ENCODE measurements around the gene TMEM123. TPM values are rescaled to one million over a fixed set of nuclear protein-coding genes. Genes with fewer than 3 reads are reported as not detected.
A peak's percentile ranks its signal among the peaks of the same experiment; 100 is the strongest.

TMEM123 gene
- total RNA-seq, 6 experiments from 2014 or later = 128 to 197 (median 161) TPM

- H3K27me3 Mint-ChIP-seq (ENCODE audit: insufficient read depth) = no peaks in the 10 kb centered on the region; the same call in none of the 2 replicates
- DNase-seq = no peak
- H3K4me1 Mint-ChIP-seq (ENCODE audit: low read depth) = peaks cover 30% of the 10 kb centered on the region
- H3K9me3 Mint-ChIP-seq = peaks cover 10% of the 10 kb centered on the region
- H3K27ac Mint-ChIP-seq = no peak overlapping the region
- H3K36me3 Mint-ChIP-seq (ENCODE audit: low read depth) = peaks cover 37% of the 10 kb centered on the region
- no peak overlapping the region for H3K4me3 Mint-ChIP-seq
- TF ChIP-seq CTCF (IDR thresholded peaks at IDR 0.05) = no peak
These were observed 38.0 kb downstream of the TMEM123 start for GRCh38 chr11:102414559-102414958.

GRCh38 chr11:102413497-102413896 lies 39.1 kb downstream of the TMEM123 start:
- no peak for DNase-seq
- no peaks in the 10 kb centered on the region; the same call in none of the 2 replicates for H3K27me3 Mint-ChIP-seq (ENCODE audit: insufficient read depth)
- no peak overlapping the region for H3K4me3 Mint-ChIP-seq
- peaks cover 10% of the 10 kb centered on the region for H3K9me3 Mint-ChIP-seq
- H3K4me1 Mint-ChIP-seq (ENCODE audit: low read depth) = peaks cover 30% of the 10 kb centered on the region
- no peak overlapping the region for H3K27ac Mint-ChIP-seq
- H3K36me3 Mint-ChIP-seq (ENCODE audit: low read depth) = peaks cover 30% of the 10 kb centered on the region
- TF ChIP-seq CTCF (IDR thresholded peaks at IDR 0.05) = no peak

DNA sequence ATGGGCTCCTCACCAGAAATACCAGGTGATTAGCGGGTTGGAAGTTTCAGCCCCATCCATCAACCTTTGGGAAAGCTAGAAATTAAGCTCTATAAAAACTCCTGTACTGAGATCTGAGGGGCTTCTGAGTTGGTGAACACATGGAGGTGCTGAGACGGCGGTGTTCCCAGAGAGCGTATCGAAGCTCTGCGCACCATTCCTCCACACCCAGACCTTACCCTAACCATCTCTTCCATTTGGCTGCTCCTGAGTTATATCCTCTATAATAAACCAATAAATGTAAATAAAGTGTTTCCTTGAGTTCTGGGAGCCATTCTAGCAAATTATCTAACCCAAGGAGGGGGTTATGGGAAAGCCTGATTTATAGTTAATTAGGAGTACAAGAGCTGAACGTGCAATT lies 41.4 kb downstream of the TMEM123 start:
- H3K27me3 Mint-ChIP-seq (ENCODE audit: insufficient read depth) = peaks cover 6% of the 10 kb centered on the region
- no peak for TF ChIP-seq CTCF (IDR thresholded peaks at IDR 0.05)
- H3K4me3 Mint-ChIP-seq = no peak overlapping the region
- H3K9me3 Mint-ChIP-seq = no peaks in the 10 kb centered on the region
- peaks cover 35% of the 10 kb centered on the region for H3K4me1 Mint-ChIP-seq (ENCODE audit: low read depth)
- DNase-seq = no peak
- no peak overlapping the region for H3K27ac Mint-ChIP-seq
- 0 out of 2 replicates have a peak, but pooled peaks cover 9% of the 10 kb centered on the region for H3K36me3 Mint-ChIP-seq (ENCODE audit: low read depth)

DNA sequence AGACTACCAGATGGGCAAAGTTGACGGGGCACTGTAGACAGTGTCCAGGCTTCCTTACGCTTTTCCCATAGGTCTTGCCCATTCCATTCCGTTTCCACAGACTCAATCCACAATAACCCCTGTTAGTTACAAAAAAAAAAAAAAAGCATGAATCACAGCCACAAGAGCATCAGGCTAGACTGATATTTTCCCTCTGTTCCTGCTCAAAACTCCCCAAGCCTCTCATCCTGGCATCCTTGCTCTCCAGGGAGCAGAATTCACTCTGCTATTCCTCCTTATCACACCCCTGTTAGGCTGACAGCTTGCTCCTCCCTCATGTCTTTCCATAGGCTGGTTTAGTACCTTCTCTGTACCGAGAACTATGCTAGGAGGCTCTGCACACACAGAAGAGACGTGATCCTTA lies 42.2 kb downstream of the TMEM123 start:
- Mint-ChIP-seq H3K9me3 (no peaks in the 10 kb centered on the region), H3K36me3 (ENCODE audit: low read depth) (0 out of 2 replicates have a peak, but pooled peaks cover 10% of the 10 kb centered on the region), H3K4me1 (ENCODE audit: low read depth) (peaks cover 32% of the 10 kb centered on the region), H3K27ac (peak overlapping the region; percentile 38), H3K4me3 (no peak overlapping the region), H3K27me3 (ENCODE audit: insufficient read depth) (peaks cover 9% of the 10 kb centered on the region)
- TF ChIP-seq CTCF (IDR thresholded peaks at IDR 0.05) = no peak
- no peak for DNase-seq

- no peak overlapping the region for H3K27ac Mint-ChIP-seq
- no peaks in the 10 kb centered on the region for H3K9me3 Mint-ChIP-seq
These were observed 44.2 kb downstream of the TMEM123 start for GRCh38 chr11:102408339-102408738.

More at GRCh38 chr11:102408339-102408738, 44.2 kb downstream of the TMEM123 start:
- H3K36me3 Mint-ChIP-seq (ENCODE audit: low read depth) = peaks cover 11% of the 10 kb centered on the region
- peaks cover 11% of the 10 kb centered on the region for H3K27me3 Mint-ChIP-seq (ENCODE audit: insufficient read depth)
- DNase-seq = no peak
- H3K4me3 Mint-ChIP-seq = no peak overlapping the region
- no peak for TF ChIP-seq CTCF (IDR thresholded peaks at IDR 0.05)
- H3K4me1 Mint-ChIP-seq (ENCODE audit: low read depth) = peaks cover 25% of the 10 kb centered on the region
